Upper lobe of left lung (tissue), 6 donors: ENCODE results near the gene SLC6A17. TPM values are rescaled to one million over a fixed set of nuclear protein-coding genes. Genes with fewer than 3 reads are reported as not detected.

Source experiments
- ATAC-seq, 2 donors: fragments of 200-7000 bp; cut with Tn5 transposase; one replicate each; pipeline ENCODE4 v1.9.1; 2022; ENCODE audit warnings: mild to moderate bottlenecking in 2 of 2, moderate library complexity in 2 of 2; ENCODE audit not compliant: low FRiP score in 2 of 2
- DNase-seq, 2 donors: peaks; one replicate each; pipeline ENCODE4 v3.0.0-alpha.2; 2019 to 2020
- H3K27ac ChIP-seq, 4 donors: fragments of 200-600 bp; sonication (generic); one replicate each; pipeline ENCODE4 v1.5.1; 2016 to 2019
- H3K27me3 ChIP-seq, 4 donors: fragments of 200-600 bp; sonication (generic); one replicate each; pipeline ENCODE4 v1.5.1; 2017 to 2019
- H3K36me3 ChIP-seq, 4 donors: fragments of 200-600 bp; sonication (generic); one replicate each; pipeline ENCODE4 v1.5.1; 2016 to 2019
- H3K4me1 ChIP-seq, 4 donors: fragments of 200-600 bp; sonication (generic); one replicate each; pipeline ENCODE4 v1.5.1; 2018 to 2019
- H3K4me3 ChIP-seq, 4 donors: fragments of 200-600 bp; sonication (generic); one replicate each; pipeline ENCODE4 v1.5.1; 2017 to 2019; ENCODE audit warnings: mild to moderate bottlenecking in 2 of 4, moderate library complexity in 1 of 4
- H3K9me3 ChIP-seq, 4 donors: fragments of 200-600 bp; sonication (generic); one replicate each; pipeline ENCODE4 v1.5.1; 2018 to 2019
- CTCF ChIP-seq, 6 experiments: fragments of 450-650 bp in 4 of 6; fragments of 200-600 bp in 2 of 6; sonication (generic) in 2 of 6; IDR thresholded peaks; one replicate each; pipeline ENCODE4 v1.5.1; 2016 to 2019; ENCODE audit warnings: antibody characterized with exemption in 6 of 6
- EP300 ChIP-seq, 4 donors: sonication (generic); formaldehyde crosslinking; IDR thresholded peaks; one replicate each; pipeline ENCODE4 v1.5.1; 2017; ENCODE audit warnings: antibody characterized with exemption in 4 of 4, control low read depth in 2 of 4
- POLR2A ChIP-seq, 4 donors: fragments of 450-650 bp; IDR thresholded peaks; one replicate each; pipeline ENCODE4 v1.5.1; 2016 to 2017; ENCODE audit warnings: antibody characterized with exemption in 4 of 4, mild to moderate bottlenecking in 2 of 4
- POLR2AphosphoS5 ChIP-seq, 2 donors: sonication (generic); formaldehyde crosslinking; IDR thresholded peaks; one replicate each; pipeline ENCODE4 v1.5.1; 2017; ENCODE audit warnings: antibody characterized with exemption in 2 of 2
- WGBS, 2 donors: methylation state at CpG; one replicate each; pipeline ENCODE4 v1.1.5; 2017 to 2018; 5-methylcytosine and 5-hydroxymethylcytosine counted together
- total RNA-seq, 6 donors: library from RNA; depleted of rRNA in 4 of 6; stranded (reverse); fragments of >200 nt in 4 of 6; gene quantifications; one replicate each; pipeline versions ENCODE4 v1.1.0 to v1.2.1, GENCODE V29; 2016 to 2021
- donor health status: DM: no; HTN: no; CAD: no; lungs with moderate emphysema.
- donor health status: DM: no; HTN: yes; CAD: no; lungs with severe emphysema.

The SLC6A17 gene
- total RNA-seq, 6 donors from 2014 or later, result 0.07 TPM; not detected in 5

- Histone ChIP-seq H3K9me3 (no peaks in the 10 kb centered on the region), H3K27ac (no peak overlapping the region), H3K36me3 (no peaks in the 10 kb centered on the region), H3K4me3 (no peak overlapping the region), H3K4me1 (no peaks in the 10 kb centered on the region), H3K27me3 (no peaks in the 10 kb centered on the region)
- ATAC-seq (no peak), DNase-seq (no peak)
- 47 to 50% methylated on average over 5 of the region's 5 CpGs for WGBS, 2 donors
- TF ChIP-seq POLR2A (IDR thresholded peaks at IDR 0.05), result no peak
- no peak for TF ChIP-seq POLR2AphosphoS5 (IDR thresholded peaks at IDR 0.05)
- no peak for TF ChIP-seq EP300 (IDR thresholded peaks at IDR 0.05)
- no peak for TF ChIP-seq CTCF (IDR thresholded peaks at IDR 0.05)
These were observed 35.5 kb upstream of the SLC6A17 start for GRCh38 chr1:110114784-110115183.

- WGBS, 2 donors, result 67 to 70% methylated on average over 6 to 7 of the region's 7 CpGs
- Histone ChIP-seq H3K36me3 (no peaks in the 10 kb centered on the region), H3K4me1 (no peaks in the 10 kb centered on the region), H3K9me3 (peaks cover 0 to 4% (median 0%) of the 10 kb centered on the region in 4 donors), H3K4me3 (no peak overlapping the region), H3K27me3 (no peaks in the 10 kb centered on the region), H3K27ac (no peak overlapping the region)
- no peak for ATAC-seq
- no peak for DNase-seq
- TF ChIP-seq CTCF (IDR thresholded peaks at IDR 0.05), result no peak
These were observed 31.5 kb upstream of the SLC6A17 start for GRCh38 chr1:110118636-110119396.

- ATAC-seq, result no peak
- peak in 1 of 2 donors; percentile 43 for DNase-seq
- 43 to 87% methylated on average over 2 to 3 of the region's 3 CpGs for WGBS, 2 donors
These were observed 30.5 kb upstream of the SLC6A17 start for GRCh38 chr1:110119843-110120242.

GRCh38 chr1:110120960-110121561 lies 29.2 kb upstream of the SLC6A17 start:
- Histone ChIP-seq H3K4me1 (no peaks in the 10 kb centered on the region), H3K4me3 (no peak overlapping the region), H3K9me3 (peaks cover 0 to 6% (median 2%) of the 10 kb centered on the region in 4 donors), H3K36me3 (no peaks in the 10 kb centered on the region), H3K27me3 (no peaks in the 10 kb centered on the region), H3K27ac (no peak overlapping the region)
- TF ChIP-seq EP300 (IDR thresholded peaks at IDR 0.05) (no peak), POLR2A (IDR thresholded peaks at IDR 0.05) (no peak), CTCF (IDR thresholded peaks at IDR 0.05) (no peak)
- no peak for ATAC-seq
- peak in 1 of 2 donors; percentile 31 for DNase-seq
- 46 to 55% methylated on average over 6 to 12 of the region's 12 CpGs for WGBS, 2 donors

More at GRCh38 chr1:110119843-110120242, 30.5 kb upstream of the SLC6A17 start:
- H3K27me3 ChIP-seq, result no peaks in the 10 kb centered on the region
- TF ChIP-seq POLR2AphosphoS5 (IDR thresholded peaks at IDR 0.05) (no peak), CTCF (IDR thresholded peaks at IDR 0.05) (no peak), POLR2A (IDR thresholded peaks at IDR 0.05) (no peak), EP300 (IDR thresholded peaks at IDR 0.05) (no peak)
- H3K36me3 ChIP-seq, result no peaks in the 10 kb centered on the region
- H3K27ac ChIP-seq, result no peak overlapping the region
- peaks cover 0 to 6% (median 0%) of the 10 kb centered on the region in 4 donors for H3K9me3 ChIP-seq
- H3K4me3 ChIP-seq, result no peak overlapping the region
- H3K4me1 ChIP-seq, result no peaks in the 10 kb centered on the region
